KG1 (cell line): Measurements from ENCODE around the gene FAM53A.
"Not testable (repeated sequence)": the region's sequence is repeated elsewhere in the genome, so short reads cannot be mapped to it uniquely, and the experiment has no call there.

Source experiments
- DNase-seq: peaks from one replicate; lab custom pipeline; 2025; lab: John Stamatoyannopoulos, UW

Gene FAM53A

DNA sequence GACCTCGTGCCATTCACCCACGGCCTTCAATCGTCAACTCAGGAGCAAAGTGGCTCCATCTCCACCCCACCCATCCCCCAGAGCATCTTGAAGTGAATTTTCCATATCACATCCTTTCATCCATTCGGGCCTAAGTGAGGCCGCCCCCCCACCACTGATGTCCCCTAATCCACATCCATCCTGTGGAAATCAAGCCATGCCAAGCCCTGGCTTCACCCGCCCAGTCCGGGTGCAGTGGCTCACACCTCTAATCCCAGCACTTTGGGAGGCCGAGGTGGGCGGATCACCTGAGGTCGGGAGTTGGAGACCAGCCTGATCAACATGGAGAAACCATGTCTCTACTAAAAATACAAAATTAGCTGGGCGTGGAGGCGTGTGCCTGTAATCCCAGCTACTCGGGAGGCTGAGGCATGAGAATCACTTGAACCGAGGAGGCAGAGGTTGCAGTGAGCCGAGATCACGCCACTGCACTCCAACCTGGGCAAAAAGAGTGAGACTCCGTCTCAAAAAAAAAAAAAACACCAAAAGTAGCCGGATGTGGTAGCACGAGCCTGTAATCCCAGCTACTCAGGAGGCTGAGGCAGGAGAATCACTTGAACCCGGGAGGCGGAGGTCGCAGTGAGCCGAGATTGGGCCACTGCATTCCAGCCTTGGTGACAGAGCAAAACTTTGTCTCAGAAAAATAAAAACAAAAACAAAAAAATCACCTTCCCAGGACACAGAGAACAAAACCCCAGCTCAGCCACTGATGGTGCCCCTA, 76.5 kb downstream of the FAM53A start:
- not testable (repeated sequence) for DNase-seq

DNA sequence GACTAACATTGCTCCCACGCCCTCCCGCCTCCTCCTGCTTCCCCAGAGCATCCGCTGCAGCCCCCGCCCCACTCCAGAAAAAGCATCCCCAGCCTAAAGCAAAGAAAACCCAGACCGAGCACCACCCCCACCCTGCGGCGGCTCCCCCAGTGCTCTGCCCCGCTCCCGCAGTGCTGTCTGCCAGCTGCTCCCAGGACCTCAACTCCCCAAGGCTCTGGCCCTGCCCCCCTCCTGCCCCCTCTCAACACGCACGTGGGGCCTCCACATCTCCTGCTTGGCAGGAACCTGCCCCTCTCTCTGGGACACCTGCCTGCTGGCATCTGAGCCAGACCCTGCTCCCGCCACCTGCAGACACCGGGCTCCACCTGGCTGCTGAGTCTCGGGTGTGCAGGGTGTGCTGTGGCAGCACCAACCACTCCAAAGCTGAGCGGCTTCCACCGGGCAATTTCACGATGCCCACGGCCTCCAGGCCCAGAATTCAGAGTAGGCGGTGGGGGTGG, 79.4 kb downstream of the FAM53A start:
- DNase-seq = no peak

DNA sequence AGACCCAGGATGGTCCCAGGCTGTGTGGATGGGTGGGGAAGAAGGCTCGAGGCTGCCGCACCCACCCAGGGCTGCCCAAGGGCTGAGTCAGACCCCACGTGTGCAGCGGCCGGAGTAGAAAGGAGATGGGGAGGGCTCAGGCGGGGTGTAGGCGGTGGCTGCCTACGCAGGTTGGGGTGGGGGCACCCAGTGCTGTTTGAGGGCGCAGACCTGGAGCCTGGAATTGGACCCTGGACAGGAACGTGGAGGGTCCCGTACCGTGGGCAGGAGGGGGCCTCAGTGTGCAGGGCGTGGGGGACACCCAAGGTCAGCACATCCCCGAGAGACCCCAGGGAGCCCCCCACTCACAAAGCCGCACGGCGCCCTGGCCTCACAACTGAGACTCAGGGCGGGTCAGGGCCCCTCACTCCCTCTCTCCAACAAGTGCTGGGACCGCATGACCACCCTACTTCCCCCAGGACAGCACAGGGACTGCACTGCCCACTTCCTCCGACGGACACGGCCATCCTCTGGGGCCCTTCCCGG, 79.9 kb downstream of the FAM53A start:
- DNase-seq = no peak

DNA sequence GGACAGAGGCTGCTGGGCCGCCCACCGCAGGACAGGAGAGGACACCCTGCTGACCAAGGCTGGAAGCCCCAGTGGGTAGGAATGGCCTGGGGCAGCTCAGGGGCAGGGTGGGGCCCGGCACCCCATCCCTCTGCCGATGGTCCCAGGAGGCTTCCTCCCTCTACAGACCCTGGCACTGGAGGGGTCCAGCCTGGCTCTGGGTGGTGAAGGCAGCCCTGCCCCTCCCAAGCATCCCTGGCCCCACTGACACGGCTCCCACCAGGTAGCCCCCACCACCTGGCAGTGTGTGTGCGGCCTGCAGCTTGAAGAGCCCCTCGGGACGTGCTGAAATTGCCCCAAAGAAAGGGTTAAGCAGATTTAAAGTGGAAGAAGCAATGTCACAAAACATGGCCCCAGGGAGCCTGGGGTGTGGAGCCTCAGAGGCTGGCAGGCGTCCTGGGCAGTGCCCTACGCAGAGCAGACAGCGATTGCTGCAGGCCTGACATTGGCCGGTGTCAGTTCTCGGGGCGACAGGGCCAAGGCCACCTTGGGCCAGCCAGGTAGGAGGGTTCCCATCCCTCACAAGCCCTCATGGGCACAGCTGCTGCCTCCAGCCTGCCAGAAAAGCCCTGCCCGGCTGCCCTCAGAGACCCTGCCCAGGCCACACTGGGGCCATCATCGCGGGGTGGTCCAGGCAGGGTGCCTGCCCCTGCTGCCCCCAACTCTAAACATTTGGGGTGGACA, 80.5 kb downstream of the FAM53A start:
- DNase-seq = no peak

DNA sequence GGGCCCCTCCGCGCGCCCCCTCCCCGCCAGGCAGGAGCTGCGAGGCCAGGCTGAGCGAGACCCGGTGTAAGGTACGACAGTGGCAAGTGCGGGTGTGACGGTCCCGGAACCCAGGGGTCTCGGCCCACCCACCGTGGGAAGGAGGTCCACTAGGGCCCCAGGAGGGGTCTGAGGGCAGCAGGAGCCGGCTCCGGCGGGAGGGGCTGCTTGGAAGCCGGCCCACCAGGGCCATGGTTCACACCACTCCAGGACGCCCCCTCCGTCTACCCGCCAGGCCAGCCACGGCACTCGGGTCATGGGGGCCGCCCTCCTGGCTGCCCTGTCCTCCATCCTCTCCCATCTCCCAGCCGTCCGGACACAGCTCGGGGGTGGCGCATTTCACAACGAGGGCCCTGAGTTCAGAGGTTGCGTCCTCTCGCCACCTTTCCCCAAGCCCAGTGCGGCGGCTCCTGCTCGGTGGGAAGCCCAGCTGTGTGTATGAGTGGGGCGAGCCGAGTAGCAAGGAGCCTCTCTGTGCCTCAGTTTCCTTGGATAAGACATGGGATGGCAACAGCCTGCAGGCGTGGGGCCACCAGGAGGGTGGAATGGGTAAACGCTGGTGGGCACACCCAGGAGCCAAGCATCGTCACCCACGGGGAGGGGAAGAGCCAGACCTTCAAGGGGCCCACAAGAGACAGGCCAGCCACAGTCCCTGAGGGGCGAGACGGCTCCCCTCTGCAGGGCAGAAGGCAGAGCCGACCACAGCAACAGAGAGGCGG, 81.3 kb downstream of the FAM53A start:
- no peak for DNase-seq

DNA sequence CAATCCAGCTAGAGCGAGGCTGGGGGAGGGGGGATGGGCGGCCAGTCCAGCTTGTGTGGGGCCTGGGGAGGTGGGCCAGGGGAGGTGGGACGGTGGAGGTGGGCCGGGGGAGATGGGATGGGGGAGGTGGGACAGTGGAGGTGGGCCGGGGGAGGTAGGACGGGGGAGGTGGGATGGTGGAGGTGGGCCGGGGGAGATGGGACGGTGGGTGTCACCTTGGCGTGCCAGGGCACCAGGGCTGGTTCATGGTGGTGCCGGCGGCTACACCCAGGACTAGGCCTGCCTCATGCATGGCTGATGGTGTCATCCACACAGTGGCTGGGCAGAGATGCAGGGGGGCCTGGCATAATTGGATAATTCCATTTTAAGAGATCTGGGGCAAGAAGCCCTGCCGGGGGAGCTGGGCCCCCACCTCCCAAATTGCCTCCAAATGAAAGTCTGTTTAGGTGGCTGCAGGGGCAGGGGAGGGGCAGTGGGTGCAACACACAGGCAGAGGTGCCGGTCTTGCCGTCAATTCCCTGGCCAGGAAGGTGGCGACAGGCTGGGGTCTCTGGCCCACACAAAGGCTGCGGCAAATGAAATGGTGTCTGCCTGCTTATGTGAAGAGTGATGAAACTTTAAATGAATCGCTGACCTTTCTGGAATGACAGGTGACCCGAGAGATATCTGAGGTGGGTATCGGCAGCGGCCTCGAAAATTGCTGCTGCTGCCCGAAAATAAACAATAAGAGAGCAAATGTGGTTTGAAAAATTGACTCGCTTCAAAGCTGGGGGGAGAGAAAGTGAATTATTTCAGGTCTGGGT, 82.1 kb downstream of the FAM53A start:
- DNase-seq = no peak

DNA sequence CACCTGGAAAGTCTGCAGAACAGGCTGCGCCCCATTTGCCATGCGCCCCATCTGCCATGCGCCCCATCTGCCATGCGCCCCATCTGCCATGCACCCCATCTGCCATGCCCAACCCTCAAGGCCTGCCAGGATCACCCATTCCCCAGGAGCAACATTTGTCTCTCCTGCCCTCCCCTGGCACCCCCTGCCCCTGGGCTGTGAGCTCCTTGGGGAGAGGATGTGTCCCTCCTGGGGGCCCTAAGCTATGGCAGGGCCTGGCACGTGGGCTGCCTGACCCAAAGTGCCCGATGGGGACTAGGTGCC, 82.6 kb downstream of the FAM53A start:
- DNase-seq = no peak

DNA sequence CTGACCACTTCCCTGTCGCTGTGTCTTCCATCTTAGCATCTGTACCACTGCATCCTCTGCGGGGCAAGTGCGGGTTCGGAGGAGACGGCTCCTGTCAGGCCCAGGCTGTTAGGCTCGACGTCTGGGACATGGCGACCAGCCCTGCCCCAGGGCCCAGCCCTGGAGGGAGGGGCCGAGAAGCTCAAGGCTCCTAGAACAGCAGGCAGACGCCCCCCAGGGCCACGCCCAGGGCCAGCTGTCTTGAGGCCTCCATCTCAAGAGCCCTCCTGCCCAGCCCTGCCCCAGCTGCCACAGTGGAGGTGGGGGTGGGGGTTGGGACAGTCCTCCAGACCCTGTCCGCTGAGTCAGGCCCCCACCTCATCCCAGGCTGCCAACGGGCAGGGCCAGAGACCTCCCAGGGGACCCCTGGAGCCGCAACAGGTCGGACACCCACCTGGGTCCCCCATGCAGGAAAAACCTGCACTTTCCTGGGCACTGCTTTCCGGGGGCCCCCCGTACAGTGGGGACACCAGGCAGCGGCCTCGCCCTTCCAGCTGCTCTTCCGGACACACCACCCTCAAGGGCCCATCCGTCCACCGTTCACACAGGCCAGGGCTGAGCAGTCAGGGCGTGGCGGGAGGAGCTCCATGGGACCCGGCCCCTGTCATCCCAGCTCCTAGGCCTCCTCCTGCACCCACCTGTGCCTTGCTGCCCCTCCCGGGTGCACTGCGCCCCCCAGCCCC, 83.1 kb downstream of the FAM53A start:
- DNase-seq = no peak

DNA sequence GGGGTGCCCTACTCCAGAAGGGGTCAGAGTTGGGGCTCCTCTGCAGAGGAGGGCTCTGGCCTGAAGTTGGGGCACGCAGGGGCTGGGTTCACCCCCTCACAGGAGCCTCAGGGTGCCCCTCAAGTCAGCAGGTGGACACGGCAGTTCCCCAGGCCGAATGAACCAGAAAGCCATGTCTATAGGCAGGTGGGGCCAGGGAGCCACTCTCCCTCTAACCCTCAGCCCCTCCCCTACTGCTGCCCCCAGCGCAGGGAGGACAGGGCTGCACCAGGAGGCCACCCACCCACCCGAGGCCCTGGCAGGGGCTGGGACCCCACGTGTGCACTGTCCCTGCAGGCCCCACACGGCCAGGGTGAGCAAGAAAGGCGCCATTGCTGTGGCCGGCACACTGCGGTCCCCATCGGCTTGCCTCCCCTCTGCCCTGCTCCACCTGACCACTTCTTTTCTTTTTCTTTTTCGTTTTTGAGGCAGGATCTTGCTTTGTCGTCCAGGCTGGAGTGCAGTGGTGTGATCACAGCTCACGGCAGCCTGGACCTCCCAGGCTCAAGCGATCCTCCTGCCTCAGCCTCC, 83.8 kb downstream of the FAM53A start:
- no peak for DNase-seq

DNA sequence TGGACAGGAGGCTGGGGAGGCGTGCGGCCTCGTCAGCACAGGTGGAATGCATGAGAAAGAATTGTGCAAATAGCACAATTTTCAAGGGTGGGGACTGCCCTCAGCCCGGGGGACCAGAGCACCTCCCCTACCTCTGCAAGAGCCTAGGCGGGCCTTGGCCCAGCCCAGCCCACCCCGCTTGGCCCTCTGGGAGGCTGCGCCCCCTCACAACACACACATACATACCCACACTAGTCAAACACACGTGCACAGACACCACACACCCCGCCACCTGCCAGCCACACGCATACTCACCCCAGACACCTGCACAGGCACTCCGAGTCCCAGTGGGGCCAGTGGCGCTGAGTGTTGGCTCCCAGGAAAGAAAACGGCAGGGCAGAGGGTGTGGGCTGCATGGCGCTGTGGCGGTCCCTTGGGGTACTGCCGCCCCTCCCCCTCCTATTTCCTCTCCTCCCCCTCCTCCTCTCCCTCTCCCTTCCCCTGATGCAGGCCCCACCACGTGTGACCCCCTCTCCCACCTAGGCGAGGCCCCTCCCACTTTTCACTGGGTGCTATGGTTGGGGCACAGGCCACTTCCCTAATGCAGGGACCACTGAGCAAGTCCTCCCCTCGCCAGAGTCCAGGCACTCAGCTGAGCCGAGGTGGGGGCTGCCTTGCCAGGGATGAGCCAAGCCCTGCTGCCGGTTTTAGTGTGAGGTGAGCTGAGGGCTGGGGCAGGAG, 84.5 kb downstream of the FAM53A start:
- no peak for DNase-seq

DNA sequence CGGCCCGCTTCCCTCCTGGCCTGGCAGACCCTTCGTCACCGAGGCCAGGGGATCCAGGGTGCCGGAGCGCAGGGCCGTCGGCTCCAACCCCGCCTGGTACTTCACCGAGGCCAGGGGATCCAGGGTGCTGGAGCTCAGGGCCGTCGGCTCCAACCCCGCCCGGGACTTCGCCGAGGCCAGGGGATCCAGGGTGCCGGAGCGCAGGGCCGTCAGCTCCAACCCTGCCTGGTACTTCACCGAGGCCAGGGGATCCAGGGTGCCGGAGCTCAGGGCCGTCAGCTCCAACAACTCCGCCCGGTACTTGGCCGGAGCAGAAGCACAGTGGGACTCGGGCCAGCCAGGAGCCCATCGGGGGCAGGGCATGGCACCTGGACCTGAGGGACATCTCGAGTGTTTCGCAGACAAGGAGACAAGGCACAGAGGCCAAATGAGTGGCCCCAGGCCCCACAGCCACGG, 85.1 kb downstream of the FAM53A start:
- no peak for DNase-seq

DNA sequence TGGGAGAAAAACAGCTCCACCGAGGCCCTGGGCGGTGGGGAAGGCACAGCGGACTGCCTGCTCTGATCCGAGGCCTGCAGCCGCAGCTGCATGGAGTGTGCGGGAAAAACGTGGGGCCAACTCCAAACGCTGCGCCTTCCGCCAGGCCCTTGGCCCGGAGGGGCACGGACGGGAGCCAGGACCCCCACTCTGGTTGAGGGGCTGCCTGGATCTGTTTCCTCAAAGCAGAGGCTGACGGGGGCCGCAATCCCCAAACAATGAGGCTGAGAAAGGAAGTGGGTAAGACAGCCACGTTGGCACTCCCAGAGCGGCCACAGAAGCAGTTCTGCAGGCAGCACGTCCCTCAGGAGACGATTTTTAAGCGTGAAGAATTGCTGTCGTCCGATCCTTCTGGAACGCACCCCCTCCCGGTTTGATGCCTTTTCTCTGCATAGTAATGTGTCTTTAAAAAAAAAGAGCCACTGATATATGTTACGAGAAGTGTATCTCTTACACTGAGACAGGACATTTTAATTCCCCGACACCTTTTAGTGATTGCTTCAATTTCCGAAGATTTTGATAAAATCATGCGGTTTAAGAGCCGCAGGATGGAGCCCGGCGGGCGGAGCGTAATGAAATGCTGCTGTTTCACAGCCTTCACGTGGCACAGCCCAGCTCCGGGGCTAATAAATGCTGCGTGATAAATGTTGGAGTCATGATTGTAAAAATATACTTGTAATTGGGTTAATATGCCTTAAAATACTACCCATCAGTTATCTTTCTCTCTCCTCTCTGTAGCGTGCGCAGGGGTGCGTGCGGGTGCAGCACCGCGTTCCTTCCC, 85.7 kb downstream of the FAM53A start:
- no peak for DNase-seq

DNA sequence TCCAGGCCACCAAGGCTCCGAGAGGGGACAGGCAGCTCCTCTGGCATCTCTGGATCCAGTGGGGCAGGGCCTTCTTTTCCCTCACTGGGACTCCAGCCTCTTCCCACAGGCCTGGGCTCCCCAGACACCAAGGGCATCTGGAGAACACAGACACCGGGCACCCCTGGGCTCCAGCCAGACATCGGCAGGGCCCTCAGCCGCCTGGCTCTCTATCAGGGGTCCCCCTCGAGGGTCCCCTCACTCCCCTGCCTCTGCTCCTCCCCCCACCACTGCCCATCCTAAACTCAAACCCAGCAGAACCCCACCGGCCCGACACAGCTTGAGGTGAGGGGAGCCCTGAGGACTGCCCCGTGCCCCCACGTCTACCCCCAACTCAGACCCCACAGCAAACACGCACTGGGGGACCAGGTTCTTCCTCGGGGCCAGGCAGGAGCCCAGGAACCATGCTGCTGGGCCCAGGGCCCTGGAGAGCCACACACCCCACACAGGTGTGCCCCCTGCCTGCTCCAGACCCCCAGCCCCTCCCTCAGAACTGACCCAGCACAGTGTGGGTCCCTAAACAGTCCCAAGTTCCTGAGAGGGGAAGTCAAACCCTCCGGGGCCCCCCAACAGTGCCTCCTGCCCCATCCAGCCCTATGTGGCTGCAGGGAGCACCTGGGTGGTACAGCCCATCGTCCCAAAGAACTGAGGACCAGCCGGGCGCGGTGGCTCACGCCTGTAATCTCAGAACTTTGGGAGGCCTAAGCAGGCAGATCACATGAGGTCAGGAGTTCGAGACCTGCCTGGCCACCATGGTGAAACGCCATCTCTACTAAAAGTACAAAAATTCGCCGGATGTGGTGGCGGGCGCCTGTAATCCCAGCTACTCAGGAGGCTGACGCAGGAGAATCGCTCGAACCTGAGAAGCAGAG, 86.8 kb downstream of the FAM53A start:
- no peak for DNase-seq

DNA sequence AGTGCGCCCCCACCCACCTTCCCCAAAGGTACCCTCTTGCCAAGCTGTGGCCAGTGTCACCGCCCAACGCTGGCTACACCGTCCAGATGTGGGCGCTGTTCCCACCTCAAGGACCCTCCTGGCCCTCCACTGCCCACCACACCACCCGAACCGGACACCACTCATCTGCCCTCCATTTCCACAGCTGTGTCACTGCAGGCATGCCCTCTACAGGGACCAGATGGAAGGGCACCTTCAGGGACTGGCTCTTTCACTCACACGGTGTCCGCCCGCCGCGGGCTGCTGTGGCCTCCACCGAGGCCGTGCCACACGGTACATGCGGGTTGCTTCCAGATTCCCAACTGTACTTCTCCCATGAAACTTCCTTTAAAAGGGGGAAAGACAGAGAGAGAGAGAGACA, 87.7 kb downstream of the FAM53A start:
- no peak for DNase-seq

DNA sequence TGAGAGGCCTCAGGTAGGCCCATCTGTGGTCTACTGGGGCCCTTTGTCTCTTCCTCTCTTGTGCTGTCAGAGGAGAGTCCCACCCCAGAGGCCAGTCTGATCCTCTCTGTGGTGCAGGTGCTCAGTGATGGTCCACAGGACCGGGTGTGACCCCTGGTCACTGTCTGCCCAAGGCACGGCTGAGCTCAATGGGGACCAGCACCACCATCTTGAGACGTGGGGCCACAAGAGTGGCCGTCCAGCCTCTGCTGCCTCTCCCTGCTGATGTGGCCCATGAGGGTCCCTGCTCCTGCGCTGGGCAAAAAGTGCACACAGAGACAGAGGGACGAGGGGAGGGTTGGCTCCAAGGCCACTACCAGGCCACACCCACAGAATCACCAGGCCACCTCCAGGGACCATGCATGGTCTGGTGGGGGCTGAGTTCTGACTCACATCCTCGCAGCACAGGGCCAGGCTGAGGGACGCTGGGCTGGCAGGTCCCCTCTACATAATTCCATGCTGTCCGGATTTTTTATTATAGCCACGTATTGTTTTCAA, 88.3 kb downstream of the FAM53A start:
- no peak for DNase-seq

DNA sequence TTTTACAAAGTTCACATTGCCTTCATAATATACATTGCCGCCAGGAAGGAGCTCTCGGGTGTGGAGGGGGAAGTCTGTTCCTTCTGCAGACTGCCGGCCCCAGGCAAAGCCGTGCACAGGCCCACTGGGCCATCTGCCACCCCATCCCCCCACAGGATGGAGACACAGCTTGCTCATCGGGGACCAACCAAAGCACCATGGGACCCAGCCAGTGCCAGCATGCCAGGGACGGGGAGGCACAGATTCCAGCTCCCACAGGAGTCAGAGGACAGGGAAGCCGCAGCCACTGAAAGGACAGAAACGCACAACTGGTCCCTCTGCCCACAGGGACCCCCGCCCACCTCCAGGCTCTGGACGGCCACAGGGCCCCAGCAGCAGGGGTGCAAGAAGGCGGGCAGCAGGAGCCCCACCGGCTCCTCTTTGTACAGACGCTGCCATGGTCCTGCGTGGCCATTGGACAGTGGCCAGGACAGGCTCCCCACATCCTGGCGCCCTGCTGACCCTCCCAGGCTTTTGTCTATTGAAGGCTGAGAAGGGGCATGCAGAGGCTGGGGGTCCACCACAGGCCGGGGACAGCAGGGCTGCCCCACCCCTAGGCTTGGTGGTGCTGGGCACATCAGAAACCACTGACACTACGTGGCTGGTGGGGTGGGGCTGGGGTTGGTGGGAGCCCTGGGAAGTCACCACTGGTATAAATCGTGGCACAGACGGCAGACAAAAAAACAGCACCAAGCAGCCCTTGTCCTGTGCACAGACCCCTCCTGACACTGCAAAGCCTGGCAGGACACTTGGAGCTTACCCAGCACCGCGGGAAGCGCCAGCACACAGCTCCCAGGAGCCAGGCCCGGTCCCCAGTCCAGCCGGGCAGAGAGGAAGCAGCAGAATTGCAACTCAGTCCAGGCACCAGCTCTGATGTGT, 89.0 kb downstream of the FAM53A start:
- DNase-seq = no peak

DNA sequence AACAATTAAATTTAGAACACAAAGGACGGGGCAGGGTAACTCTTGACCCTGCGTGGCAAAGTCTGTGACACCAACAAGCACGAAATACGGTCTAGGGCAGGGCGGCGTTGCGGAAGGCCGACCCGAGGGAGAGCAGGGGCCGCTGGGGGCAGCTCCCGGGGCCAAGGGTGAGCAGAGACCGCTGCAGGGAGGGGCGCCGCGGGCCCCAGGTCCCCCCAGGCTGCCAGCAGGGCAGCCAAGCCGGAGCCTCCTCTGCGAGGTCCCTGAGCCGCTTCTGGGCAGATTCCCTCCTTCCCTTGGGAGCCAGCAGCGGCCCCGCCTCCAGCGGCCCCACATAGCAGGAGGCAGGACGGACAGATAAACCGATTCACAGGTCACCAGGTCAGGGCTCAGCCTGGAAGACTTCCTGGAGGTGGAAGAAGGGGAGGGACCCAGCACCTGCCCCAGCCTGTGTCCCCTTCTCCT, 90.2 kb downstream of the FAM53A start:
- DNase-seq = no peak
